ENCODE measurements around the gene NPDC1. TPM values are rescaled to one million over a fixed set of nuclear protein-coding genes. Genes with fewer than 3 reads are reported as not detected.
A peak's percentile ranks its signal among the peaks of the same experiment; 100 is the strongest.

The NPDC1 gene
- total RNA-seq, 1 experiment from 2014 or later = 44.1 TPM

- Histone ChIP-seq H3K9me3 (no peaks in the 10 kb centered on the region), H3K27me3 (replicated peaks; ENCODE audit: control insufficient read depth, insufficient read depth, low read length) (no peaks in the 10 kb centered on the region), H3K4me1 (peaks cover 26% of the 10 kb centered on the region), H3K36me3 (ENCODE audit: control insufficient read depth, insufficient read depth, low read length) (no peaks in the 10 kb centered on the region), H3K4me3 (ENCODE audit: low read depth, low read length) (no peak overlapping the region)
- no peak overlapping the region for H3K27ac Mint-ChIP-seq (ENCODE audit: unreplicated experiment)
- POLR2A ChIA-PET = no interaction called here
- H3K36me3 Mint-ChIP-seq (ENCODE audit: insufficient read depth, unreplicated experiment) = peaks cover 10% of the 10 kb centered on the region
- H3K9me3 Mint-ChIP-seq (ENCODE audit: unreplicated experiment) = no peaks in the 10 kb centered on the region
- H3K27me3 Mint-ChIP-seq (ENCODE audit: insufficient read depth, unreplicated experiment) = no peaks in the 10 kb centered on the region
- TF ChIP-seq CTCF (IDR thresholded peaks at IDR 0.05; ENCODE audit: insufficient read depth in 1 of 2, low read depth in 1 of 2, low read length in 1 of 2, severe bottlenecking in 1 of 2, unreplicated experiment in 1 of 2) = no peak
- peak in 1 of 2 experiments; percentile 33 for DNase-seq
- BruUV-seq (replicated peaks) = no TSS peak
- H3K4me3 Mint-ChIP-seq (ENCODE audit: unreplicated experiment) = no peak overlapping the region
- intact Hi-C loops (cut with micrococcal nuclease; ENCODE audit: unreplicated experiment) = no loop called here
- H3K4me1 Mint-ChIP-seq (ENCODE audit: low read depth, unreplicated experiment) = peaks cover 9% of the 10 kb centered on the region
- CTCF ChIA-PET = no interaction called here
Observed at GRCh38 chr9:137074657-137075274, 28.8 kb upstream of the NPDC1 start.

- peak in 1 of 2 experiments; percentile 64 for DNase-seq
- H3K27me3 ChIP-seq (replicated peaks; ENCODE audit: control insufficient read depth, insufficient read depth, low read length) = no peaks in the 10 kb centered on the region
- ChIA-PET POLR2A (no interaction called here), CTCF (no interaction called here)
- Mint-ChIP-seq H3K4me3 (ENCODE audit: unreplicated experiment) (no peak overlapping the region), H3K27ac (ENCODE audit: unreplicated experiment) (no peak overlapping the region), H3K36me3 (ENCODE audit: insufficient read depth, unreplicated experiment) (peaks cover 8% of the 10 kb centered on the region), H3K9me3 (ENCODE audit: unreplicated experiment) (no peaks in the 10 kb centered on the region), H3K27me3 (ENCODE audit: insufficient read depth, unreplicated experiment) (no peaks in the 10 kb centered on the region), H3K4me1 (ENCODE audit: low read depth, unreplicated experiment) (peaks cover 9% of the 10 kb centered on the region)
- no peak overlapping the region for H3K4me3 ChIP-seq (ENCODE audit: low read depth, low read length)
- H3K4me1 ChIP-seq = peaks cover 29% of the 10 kb centered on the region
- no TSS peak for BruUV-seq (replicated peaks)
- TF ChIP-seq CTCF (IDR thresholded peaks at IDR 0.05; ENCODE audit: insufficient read depth in 1 of 2, low read depth in 1 of 2, low read length in 1 of 2, severe bottlenecking in 1 of 2, unreplicated experiment in 1 of 2) = no peak
- no peaks in the 10 kb centered on the region for H3K36me3 ChIP-seq (ENCODE audit: control insufficient read depth, insufficient read depth, low read length)
- intact Hi-C loops (cut with micrococcal nuclease; ENCODE audit: unreplicated experiment) = no loop called here
- no peaks in the 10 kb centered on the region for H3K9me3 ChIP-seq
Observed at GRCh38 chr9:137073992-137074399, 28.0 kb upstream of the NPDC1 start.

- Mint-ChIP-seq H3K36me3 (ENCODE audit: insufficient read depth, unreplicated experiment) (peaks cover 18% of the 10 kb centered on the region), H3K27ac (ENCODE audit: unreplicated experiment) (peak overlapping the region; percentile 85), H3K4me1 (ENCODE audit: low read depth, unreplicated experiment) (peaks cover 18% of the 10 kb centered on the region), H3K9me3 (ENCODE audit: unreplicated experiment) (no peaks in the 10 kb centered on the region), H3K27me3 (ENCODE audit: insufficient read depth, unreplicated experiment) (no peaks in the 10 kb centered on the region), H3K4me3 (ENCODE audit: unreplicated experiment) (peak overlapping the region; percentile 68)
- BruUV-seq (replicated peaks) = no TSS peak
- 0 out of 2 replicates have a peak, but pooled peaks cover 2% of the 10 kb centered on the region for H3K36me3 ChIP-seq (ENCODE audit: control insufficient read depth, insufficient read depth, low read length)
- ChIA-PET POLR2A (interaction anchor here (1.0 to 1.9 kb wide), 4 partner anchors 15 to 169 kb away, joined by 3 to 24 read pairs (median 8); partner anchors contain the start of genes ENTPD2, MAN1B1 and TUBB4B), CTCF (interaction anchor here (0.7 to 5.2 kb wide), 10 partner anchors 11 to 182 kb away, joined by 4 to 42 read pairs (median 8); partner anchors contain the start of genes ABCA2, ANAPC2 and SSNA1)
- H3K4me1 ChIP-seq = peaks cover 33% of the 10 kb centered on the region
- H3K4me3 ChIP-seq (ENCODE audit: low read depth, low read length) = peak overlapping the region; percentile 80
- no peaks in the 10 kb centered on the region for H3K27me3 ChIP-seq (replicated peaks; ENCODE audit: control insufficient read depth, insufficient read depth, low read length)
- intact Hi-C loops (cut with micrococcal nuclease; ENCODE audit: unreplicated experiment) = no loop called here
- DNase-seq = peak in 1 of 2 experiments; percentile 34
- TF ChIP-seq CTCF (IDR thresholded peaks at IDR 0.05; ENCODE audit: insufficient read depth in 1 of 2, low read depth in 1 of 2, low read length in 1 of 2, severe bottlenecking in 1 of 2, unreplicated experiment in 1 of 2) = no peak
- H3K9me3 ChIP-seq = no peaks in the 10 kb centered on the region
Observed at GRCh38 chr9:137071282-137071681, 25.3 kb upstream of the NPDC1 start.

Data from Caco-2 (cell line).